Endometrial microvascular endothelial cells (primary cell): ENCODE results near the gene GATAD2B. TPM values are rescaled to one million over a fixed set of nuclear protein-coding genes. Genes with fewer than 3 reads are reported as not detected.
"Not testable (repeated sequence)": the region's sequence is repeated elsewhere in the genome, so short reads cannot be mapped to it uniquely, and the experiment has no call there.

Source experiments
- in situ Hi-C: cut with HindIII; loops from 2 replicates; pipeline ENCODE4 v1.10.0; 2017; ENCODE audit warnings: low sequenced_read_pairs, low pct_unique_long_range_greater_than_20kb; ENCODE audit errors: inconsistent ontology term
- total RNA-seq: library from RNA; depleted of rRNA; stranded (reverse); fragments of >200 nt; gene quantifications from one replicate; pipeline ENCODE4 v1.2.3, GENCODE V29; 2015; ENCODE audit errors: inconsistent ontology term

The GATAD2B gene
- total RNA-seq, 1 donor from 2014 or later: 7.4 TPM

- in situ Hi-C loops: no loop called here
These were observed 56.5 kb downstream of the GATAD2B start for GRCh38 chr1:153866045-153866850.

- in situ Hi-C loops: no loop called here
These were observed 62.5 kb downstream of the GATAD2B start for GRCh38 chr1:153860285-153860684.

GRCh38 chr1:153857505-153857904 lies 65.3 kb downstream of the GATAD2B start:
- in situ Hi-C loops: no loop called here

GRCh38 chr1:153856763-153857162 lies 66.0 kb downstream of the GATAD2B start:
- in situ Hi-C loops: no loop called here

GRCh38 chr1:153852170-153852569 lies 70.6 kb downstream of the GATAD2B start:
- in situ Hi-C loops: no loop called here

- in situ Hi-C loops: no loop called here
These were observed 73.1 kb downstream of the GATAD2B start for GRCh38 chr1:153849487-153850185.

GRCh38 chr1:153848805-153849204 lies 74.0 kb downstream of the GATAD2B start:
- in situ Hi-C loops: no loop called here

GRCh38 chr1:153845158-153845557 lies 77.6 kb downstream of the GATAD2B start:
- in situ Hi-C loops: no loop called here

- in situ Hi-C loops: not testable (repeated sequence)
These were observed 78.4 kb downstream of the GATAD2B start for GRCh38 chr1:153844349-153844748.

- in situ Hi-C loops: no loop called here
These were observed 80.7 kb downstream of the GATAD2B start for GRCh38 chr1:153842006-153842471.

GRCh38 chr1:153841463-153841994 lies 81.2 kb downstream of the GATAD2B start:
- in situ Hi-C loops: no loop called here

- in situ Hi-C loops: not testable (repeated sequence)
These were observed 82.0 kb downstream of the GATAD2B start for GRCh38 chr1:153840774-153841173.

- in situ Hi-C loops: not testable (repeated sequence)
These were observed 88.8 kb downstream of the GATAD2B start for GRCh38 chr1:153833968-153834367.

GRCh38 chr1:153833171-153833570 lies 89.6 kb downstream of the GATAD2B start:
- in situ Hi-C loops: no loop called here

GRCh38 chr1:153832293-153832692 lies 90.5 kb downstream of the GATAD2B start:
- in situ Hi-C loops: no loop called here

- in situ Hi-C loops: no loop called here
These were observed 91.7 kb downstream of the GATAD2B start for GRCh38 chr1:153831026-153831425.

GRCh38 chr1:153827168-153827964 lies 95.4 kb downstream of the GATAD2B start:
- in situ Hi-C loops: no loop called here

- in situ Hi-C loops: loop anchor here (10.0 kb wide), 1 partner anchor 146 kb away; the partner anchor contains the start of genes CREB3L4 and SLC39A1
These were observed 103.9 kb downstream of the GATAD2B start for GRCh38 chr1:153818876-153819275.
